Osteocyte (in vitro differentiated cells): Measurements from ENCODE around the gene TXNRD2. TPM values are rescaled to one million over a fixed set of nuclear protein-coding genes. Genes with fewer than 3 reads are reported as not detected.

Experiments used
- DNase-seq: peaks from one replicate; pipeline ENCODE4 v3.0.0; 2021; ENCODE audit warnings: mixed read lengths; ENCODE audit not compliant: unreplicated experiment; ENCODE audit errors: extremely low spot score
- H3K27ac Mint-ChIP-seq: one replicate; pipeline ENCODE4 v1.8.0; 2021; ENCODE audit warnings: mild to moderate bottlenecking, mixed read lengths; ENCODE audit not compliant: unreplicated experiment
- H3K27me3 Mint-ChIP-seq: one replicate; pipeline ENCODE4 v1.8.0; 2021; ENCODE audit warnings: mixed read lengths; ENCODE audit not compliant: unreplicated experiment
- H3K36me3 Mint-ChIP-seq: one replicate; pipeline ENCODE4 v1.8.0; 2021; ENCODE audit warnings: mixed read lengths; ENCODE audit not compliant: unreplicated experiment
- H3K4me1 Mint-ChIP-seq: one replicate; pipeline ENCODE4 v1.8.0; 2021; ENCODE audit warnings: mixed read lengths; ENCODE audit not compliant: unreplicated experiment
- H3K4me3 Mint-ChIP-seq: one replicate; pipeline ENCODE4 v1.8.0; 2021; ENCODE audit warnings: mild to moderate bottlenecking, moderate library complexity, mixed read lengths; ENCODE audit not compliant: unreplicated experiment
- H3K9me3 Mint-ChIP-seq: one replicate; pipeline ENCODE4 v1.8.0; 2021; ENCODE audit warnings: mixed read lengths; ENCODE audit not compliant: unreplicated experiment
- CTCF ChIP-seq: fragments of 200-600 bp; sonication (generic); IDR thresholded peaks from 2 replicates; pipeline ENCODE4 v1.5.0; 2021; ENCODE audit warnings: antibody characterized with exemption, mild to moderate bottlenecking, moderate library complexity
- total RNA-seq: library from RNA; stranded (reverse); gene quantifications from 2 replicates; pipeline ENCODE4 v1.2.1, GENCODE V29; 2021

TXNRD2 gene
- total RNA-seq, 1 donor from 2014 or later: 12.6 TPM

GRCh38 chr22:19868333-19868732, 73.3 kb downstream of the TXNRD2 start:
- no peaks in the 10 kb centered on the region for H3K9me3 Mint-ChIP-seq
- H3K4me1 Mint-ChIP-seq: peaks cover 9% of the 10 kb centered on the region
- no peak overlapping the region for H3K4me3 Mint-ChIP-seq
- no peak for TF ChIP-seq CTCF
- no peak overlapping the region for H3K27ac Mint-ChIP-seq
- DNase-seq: no peak
- no peaks in the 10 kb centered on the region for H3K27me3 Mint-ChIP-seq
- H3K36me3 Mint-ChIP-seq: no peaks in the 10 kb centered on the region

DNA sequence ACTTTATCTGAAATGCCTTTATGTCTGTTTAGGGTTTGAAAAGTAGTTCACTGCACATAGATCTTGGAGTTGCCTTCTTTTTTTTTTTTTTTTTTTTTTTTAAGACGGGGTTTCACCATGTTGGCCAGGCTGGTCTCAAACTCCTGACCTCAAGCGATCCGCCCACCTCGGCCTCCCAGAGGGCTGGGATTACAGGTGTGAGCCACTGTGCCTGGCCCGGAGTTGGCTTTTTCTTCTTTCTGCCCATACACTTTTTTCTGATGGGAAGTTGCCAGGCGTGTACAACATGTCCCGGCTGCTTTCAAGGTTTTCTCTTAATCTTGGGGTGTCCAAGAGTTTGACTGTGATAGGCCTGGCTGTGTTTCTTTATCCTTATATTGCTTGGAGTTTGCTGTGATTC, 74.0 kb downstream of the TXNRD2 start:
- no peak for DNase-seq
- H3K36me3 Mint-ChIP-seq: no peaks in the 10 kb centered on the region
- H3K27me3 Mint-ChIP-seq: no peaks in the 10 kb centered on the region
- H3K4me3 Mint-ChIP-seq: no peak overlapping the region
- no peak for TF ChIP-seq CTCF
- H3K9me3 Mint-ChIP-seq: no peaks in the 10 kb centered on the region
- H3K27ac Mint-ChIP-seq: no peak overlapping the region
- H3K4me1 Mint-ChIP-seq: peaks cover 9% of the 10 kb centered on the region

GRCh38 chr22:19866665-19867009, 75.0 kb downstream of the TXNRD2 start:
- no peaks in the 10 kb centered on the region for H3K9me3 Mint-ChIP-seq
- no peaks in the 10 kb centered on the region for H3K36me3 Mint-ChIP-seq
- H3K27ac Mint-ChIP-seq: no peak overlapping the region
- H3K4me3 Mint-ChIP-seq: no peak overlapping the region
- peaks cover 9% of the 10 kb centered on the region for H3K4me1 Mint-ChIP-seq
- H3K27me3 Mint-ChIP-seq: no peaks in the 10 kb centered on the region
- DNase-seq: no peak
- no peak for TF ChIP-seq CTCF

DNA sequence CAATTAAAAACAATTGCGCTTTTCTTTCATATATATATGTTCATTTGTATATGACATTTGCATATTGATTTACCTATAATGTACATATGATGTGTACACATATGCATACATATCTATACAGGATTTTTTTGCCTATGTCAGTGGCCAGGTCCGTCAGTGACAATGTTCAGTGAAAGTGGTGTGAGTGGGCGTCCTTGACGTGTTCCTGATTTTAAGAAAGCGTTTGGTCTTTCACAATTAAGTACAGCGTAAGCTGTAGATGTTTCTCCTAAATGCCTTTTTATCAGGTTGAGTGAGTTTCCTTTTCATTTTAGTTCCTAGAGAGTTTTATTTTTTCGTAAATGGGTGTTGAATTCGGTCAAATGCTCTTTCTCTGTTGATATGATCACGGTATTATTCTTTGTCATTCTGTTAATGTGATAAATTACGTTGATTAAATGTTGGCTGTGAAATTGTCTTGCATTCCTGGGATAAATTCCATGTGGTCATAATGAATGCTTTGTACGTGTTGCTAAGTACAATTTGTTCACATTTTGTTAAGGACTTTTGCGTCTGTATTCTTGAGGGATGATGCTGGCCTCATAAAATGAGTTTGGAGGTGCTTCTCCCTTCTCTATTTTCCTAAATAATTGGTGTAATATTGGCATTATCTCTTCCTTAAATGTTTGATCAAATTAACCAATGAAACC, 76.3 kb downstream of the TXNRD2 start:
- H3K4me1 Mint-ChIP-seq: peaks cover 9% of the 10 kb centered on the region
- no peaks in the 10 kb centered on the region for H3K9me3 Mint-ChIP-seq
- no peak for TF ChIP-seq CTCF
- H3K27ac Mint-ChIP-seq: no peak overlapping the region
- no peak overlapping the region for H3K4me3 Mint-ChIP-seq
- no peaks in the 10 kb centered on the region for H3K27me3 Mint-ChIP-seq
- H3K36me3 Mint-ChIP-seq: no peaks in the 10 kb centered on the region
- DNase-seq: no peak

GRCh38 chr22:19864538-19865106, 77.0 kb downstream of the TXNRD2 start:
- Mint-ChIP-seq H3K36me3 (no peaks in the 10 kb centered on the region), H3K9me3 (no peaks in the 10 kb centered on the region), H3K4me1 (peaks cover 9% of the 10 kb centered on the region), H3K27ac (no peak overlapping the region), H3K27me3 (no peaks in the 10 kb centered on the region), H3K4me3 (no peak overlapping the region)
- DNase-seq: no peak
- TF ChIP-seq CTCF: no peak
